HCT116 (cell line): ENCODE measurements around the gene NXN.

Experiments used
- TF ChIP-seq, protein P1 (sequence below), 3 experiments: fragments of 200-600 bp in 1 of 3; sonication (generic) in 1 of 3; IDR thresholded peaks in 2 of 3; conservative IDR thresholded peaks in 1 of 3; 2 replicates each; pipeline ENCODE4 v1.5.1; 2012 to 2017; ENCODE audit warnings: low read depth in 2 of 3, low read length in 2 of 3, antibody characterized with exemption in 1 of 3, borderline replicate concordance in 1 of 3, control low read depth in 1 of 3, mild to moderate bottlenecking in 1 of 3, mixed read lengths in 1 of 3, mixed run types in 1 of 3, moderate library complexity in 1 of 3; ENCODE audit not compliant: insufficient read depth in 1 of 3
- TF ChIP-seq, protein P2 (sequence below): IDR thresholded peaks from 2 replicates; pipeline ENCODE4 v1.6.1; 2011; ENCODE audit warnings: mild to moderate bottlenecking, low read length, moderate library complexity; ENCODE audit not compliant: insufficient replicate concordance; ENCODE audit errors: extremely low read depth

DNA sequence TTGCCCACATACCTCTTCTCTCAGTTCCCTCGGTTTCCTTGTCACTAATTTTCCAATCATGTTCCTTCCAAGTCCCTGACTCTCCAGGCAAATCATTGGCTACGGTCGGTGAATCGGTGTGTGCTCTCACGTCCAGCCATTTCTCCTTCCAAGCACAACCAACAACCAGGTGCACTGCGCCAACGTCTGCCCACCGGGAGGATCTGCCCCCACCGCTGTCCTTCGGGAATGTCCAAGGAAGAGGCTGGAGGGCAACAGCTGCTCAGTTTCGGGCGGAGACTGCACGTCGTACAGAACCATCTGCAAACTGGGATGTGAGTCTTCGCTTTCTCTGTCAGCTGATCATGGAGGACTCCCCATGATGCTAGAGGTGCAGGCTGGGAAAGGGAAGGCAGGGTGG, 8.4 kb upstream of the NXN start:
- TF ChIP-seq, protein P1, sequence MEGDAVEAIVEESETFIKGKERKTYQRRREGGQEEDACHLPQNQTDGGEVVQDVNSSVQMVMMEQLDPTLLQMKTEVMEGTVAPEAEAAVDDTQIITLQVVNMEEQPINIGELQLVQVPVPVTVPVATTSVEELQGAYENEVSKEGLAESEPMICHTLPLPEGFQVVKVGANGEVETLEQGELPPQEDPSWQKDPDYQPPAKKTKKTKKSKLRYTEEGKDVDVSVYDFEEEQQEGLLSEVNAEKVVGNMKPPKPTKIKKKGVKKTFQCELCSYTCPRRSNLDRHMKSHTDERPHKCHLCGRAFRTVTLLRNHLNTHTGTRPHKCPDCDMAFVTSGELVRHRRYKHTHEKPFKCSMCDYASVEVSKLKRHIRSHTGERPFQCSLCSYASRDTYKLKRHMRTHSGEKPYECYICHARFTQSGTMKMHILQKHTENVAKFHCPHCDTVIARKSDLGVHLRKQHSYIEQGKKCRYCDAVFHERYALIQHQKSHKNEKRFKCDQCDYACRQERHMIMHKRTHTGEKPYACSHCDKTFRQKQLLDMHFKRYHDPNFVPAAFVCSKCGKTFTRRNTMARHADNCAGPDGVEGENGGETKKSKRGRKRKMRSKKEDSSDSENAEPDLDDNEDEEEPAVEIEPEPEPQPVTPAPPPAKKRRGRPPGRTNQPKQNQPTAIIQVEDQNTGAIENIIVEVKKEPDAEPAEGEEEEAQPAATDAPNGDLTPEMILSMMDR (IDR thresholded peaks at IDR 0.05 in 2 of 3, conservative IDR thresholded peaks at IDR 0.05 in 1 of 3; ENCODE audit: borderline replicate concordance in 1 of 3, insufficient read depth in 1 of 3, low read depth in 2 of 3, low read length in 2 of 3) = no peak
- TF ChIP-seq, protein P2, sequence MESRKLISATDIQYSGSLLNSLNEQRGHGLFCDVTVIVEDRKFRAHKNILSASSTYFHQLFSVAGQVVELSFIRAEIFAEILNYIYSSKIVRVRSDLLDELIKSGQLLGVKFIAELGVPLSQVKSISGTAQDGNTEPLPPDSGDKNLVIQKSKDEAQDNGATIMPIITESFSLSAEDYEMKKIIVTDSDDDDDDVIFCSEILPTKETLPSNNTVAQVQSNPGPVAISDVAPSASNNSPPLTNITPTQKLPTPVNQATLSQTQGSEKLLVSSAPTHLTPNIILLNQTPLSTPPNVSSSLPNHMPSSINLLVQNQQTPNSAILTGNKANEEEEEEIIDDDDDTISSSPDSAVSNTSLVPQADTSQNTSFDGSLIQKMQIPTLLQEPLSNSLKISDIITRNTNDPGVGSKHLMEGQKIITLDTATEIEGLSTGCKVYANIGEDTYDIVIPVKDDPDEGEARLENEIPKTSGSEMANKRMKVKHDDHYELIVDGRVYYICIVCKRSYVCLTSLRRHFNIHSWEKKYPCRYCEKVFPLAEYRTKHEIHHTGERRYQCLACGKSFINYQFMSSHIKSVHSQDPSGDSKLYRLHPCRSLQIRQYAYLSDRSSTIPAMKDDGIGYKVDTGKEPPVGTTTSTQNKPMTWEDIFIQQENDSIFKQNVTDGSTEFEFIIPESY = no peak
